ENCODE data around the gene TMEM273.

Gene TMEM273

DNA sequence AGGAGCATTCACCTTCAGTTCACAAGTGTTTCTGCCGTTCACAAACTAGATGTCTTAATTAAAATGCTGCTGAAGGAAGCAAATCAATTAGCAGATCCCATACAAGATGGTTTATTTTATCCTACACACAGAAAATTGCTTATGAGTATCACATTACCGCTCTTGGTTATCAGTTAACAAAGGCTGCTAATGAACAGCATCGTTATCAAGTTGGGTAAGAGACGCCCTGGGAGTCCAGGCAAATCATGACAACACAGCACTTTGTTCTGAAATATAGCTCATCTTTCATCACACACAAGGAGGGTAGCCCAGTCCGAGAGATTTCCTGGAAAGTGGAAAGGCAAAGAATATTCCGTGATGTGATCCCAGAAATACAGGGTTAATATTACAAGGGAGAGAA, 33.5 kb downstream of the TMEM273 start:
- POLR2A ChIA-PET (ENCODE audit: low non-redundant PET), result no interaction called here
- H3K27ac ChIP-seq, result no peak overlapping the region
- CTCF ChIA-PET, result no interaction called here
- TF ChIP-seq, protein P1, sequence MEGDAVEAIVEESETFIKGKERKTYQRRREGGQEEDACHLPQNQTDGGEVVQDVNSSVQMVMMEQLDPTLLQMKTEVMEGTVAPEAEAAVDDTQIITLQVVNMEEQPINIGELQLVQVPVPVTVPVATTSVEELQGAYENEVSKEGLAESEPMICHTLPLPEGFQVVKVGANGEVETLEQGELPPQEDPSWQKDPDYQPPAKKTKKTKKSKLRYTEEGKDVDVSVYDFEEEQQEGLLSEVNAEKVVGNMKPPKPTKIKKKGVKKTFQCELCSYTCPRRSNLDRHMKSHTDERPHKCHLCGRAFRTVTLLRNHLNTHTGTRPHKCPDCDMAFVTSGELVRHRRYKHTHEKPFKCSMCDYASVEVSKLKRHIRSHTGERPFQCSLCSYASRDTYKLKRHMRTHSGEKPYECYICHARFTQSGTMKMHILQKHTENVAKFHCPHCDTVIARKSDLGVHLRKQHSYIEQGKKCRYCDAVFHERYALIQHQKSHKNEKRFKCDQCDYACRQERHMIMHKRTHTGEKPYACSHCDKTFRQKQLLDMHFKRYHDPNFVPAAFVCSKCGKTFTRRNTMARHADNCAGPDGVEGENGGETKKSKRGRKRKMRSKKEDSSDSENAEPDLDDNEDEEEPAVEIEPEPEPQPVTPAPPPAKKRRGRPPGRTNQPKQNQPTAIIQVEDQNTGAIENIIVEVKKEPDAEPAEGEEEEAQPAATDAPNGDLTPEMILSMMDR (conservative IDR thresholded peaks at IDR 0.05; ENCODE audit: low read depth), result no peak
- no peak for DNase-seq (ENCODE audit: low spot score)

DNA sequence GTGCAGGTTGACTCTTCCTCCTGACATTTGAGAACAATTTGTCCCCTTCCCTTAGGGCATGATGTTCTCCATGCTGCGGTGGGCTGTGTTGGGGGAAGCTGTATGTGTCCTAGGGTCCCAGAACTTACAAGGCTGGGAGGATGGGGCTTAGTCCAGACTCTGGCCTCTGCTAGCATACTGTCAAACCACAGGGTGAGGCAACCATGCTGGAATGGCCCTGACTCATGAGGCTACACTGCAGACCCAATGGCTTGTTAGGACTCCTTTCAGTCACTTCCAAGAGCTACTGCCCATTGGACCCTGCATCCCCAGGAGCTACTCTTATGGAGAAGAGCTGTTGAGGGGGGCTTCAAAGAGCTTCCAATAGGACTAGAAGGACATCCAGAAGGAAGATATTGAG, 34.2 kb downstream of the TMEM273 start:
- DNase-seq (ENCODE audit: low spot score), result no peak
- ChIA-PET POLR2A (ENCODE audit: low non-redundant PET) (no interaction called here), CTCF (no interaction called here)
- no peak overlapping the region for H3K27ac ChIP-seq
- TF ChIP-seq, protein P1 (conservative IDR thresholded peaks at IDR 0.05; ENCODE audit: low read depth), result no peak

DNA sequence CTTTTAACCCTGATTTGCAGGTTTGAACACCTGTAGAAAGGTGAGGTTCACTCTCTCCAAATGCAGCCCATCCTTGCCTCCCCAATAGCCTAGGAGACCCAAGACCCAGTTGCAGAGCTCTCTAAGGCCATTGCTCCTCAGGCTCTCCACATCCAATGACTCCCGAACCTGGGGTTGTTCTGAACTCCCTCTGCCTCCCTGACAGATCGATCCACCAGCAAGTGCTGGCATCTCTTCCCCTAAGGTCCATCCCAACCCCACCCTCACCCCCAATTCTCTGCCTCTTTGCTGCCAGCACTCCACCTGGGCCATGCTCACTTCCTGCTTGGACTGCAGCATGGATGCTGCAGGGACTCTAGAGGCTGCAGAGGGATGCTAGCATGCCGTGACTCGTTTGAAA, 35.1 kb downstream of the TMEM273 start:
- CTCF ChIA-PET, result no interaction called here
- POLR2A ChIA-PET (ENCODE audit: low non-redundant PET), result no interaction called here

DNA sequence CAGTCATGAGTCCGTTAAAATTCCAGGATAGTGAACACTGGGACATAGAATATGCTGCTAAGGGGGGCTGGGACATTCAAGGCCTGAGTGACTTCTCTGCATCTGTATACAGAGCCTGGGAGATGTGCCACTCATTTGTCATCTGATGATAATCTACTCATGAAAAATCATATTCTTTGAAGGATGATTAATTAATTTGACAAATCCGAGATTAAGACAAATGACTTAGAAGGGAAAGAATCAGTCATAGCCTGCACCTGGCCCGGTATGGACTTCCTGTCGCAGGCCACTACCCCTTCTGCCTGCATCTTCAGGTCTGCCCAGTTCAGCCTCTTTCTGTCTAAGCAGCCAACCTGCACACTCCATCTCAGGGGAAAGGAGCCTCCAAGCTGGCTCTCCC, 35.5 kb downstream of the TMEM273 start:
- H3K27ac ChIP-seq, result no peak overlapping the region
- ChIA-PET POLR2A (ENCODE audit: low non-redundant PET) (no interaction called here), CTCF (interaction anchor here (0.7 kb wide), 1 partner anchor 289 kb away, joined by 4 read pairs; no protein-coding TSS in a partner anchor)
- TF ChIP-seq, protein P1 (conservative IDR thresholded peaks at IDR 0.05; ENCODE audit: low read depth), result no peak
- DNase-seq (ENCODE audit: low spot score), result no peak

More for the DNA sequence above, 35.1 kb downstream of the TMEM273 start:
- TF ChIP-seq, protein P1 (conservative IDR thresholded peaks at IDR 0.05; ENCODE audit: low read depth), result no peak
- no peak for DNase-seq (ENCODE audit: low spot score)
- no peak overlapping the region for H3K27ac ChIP-seq

DNA sequence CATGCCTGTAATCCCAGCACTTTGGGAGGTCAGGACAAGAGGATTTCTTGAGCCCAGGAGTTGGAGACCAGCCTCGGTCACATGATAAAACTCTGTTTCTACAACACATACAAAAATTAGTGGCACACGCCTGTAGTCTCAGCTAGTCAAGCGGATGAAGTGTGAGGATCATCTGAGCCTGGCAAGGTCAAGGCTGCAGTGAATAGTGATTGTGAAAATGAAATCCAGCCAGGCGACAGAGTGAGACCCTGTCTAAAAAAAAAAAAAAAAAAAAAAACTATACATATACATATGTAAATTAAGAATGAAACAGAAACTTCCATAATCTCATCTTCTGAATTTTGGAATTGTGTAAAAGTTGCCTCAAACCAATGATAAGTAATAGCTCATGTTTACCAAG, 36.2 kb downstream of the TMEM273 start:
- TF ChIP-seq, protein P1 (conservative IDR thresholded peaks at IDR 0.05; ENCODE audit: low read depth), result no peak
- ChIA-PET POLR2A (ENCODE audit: low non-redundant PET) (no interaction called here), CTCF (interaction anchor here (0.6 to 0.7 kb wide), 2 partner anchors 17 to 288 kb away, joined by 3 to 4 read pairs; no protein-coding TSS in a partner anchor)
- DNase-seq (ENCODE audit: low spot score), result no peak
- no peak overlapping the region for H3K27ac ChIP-seq

DNA sequence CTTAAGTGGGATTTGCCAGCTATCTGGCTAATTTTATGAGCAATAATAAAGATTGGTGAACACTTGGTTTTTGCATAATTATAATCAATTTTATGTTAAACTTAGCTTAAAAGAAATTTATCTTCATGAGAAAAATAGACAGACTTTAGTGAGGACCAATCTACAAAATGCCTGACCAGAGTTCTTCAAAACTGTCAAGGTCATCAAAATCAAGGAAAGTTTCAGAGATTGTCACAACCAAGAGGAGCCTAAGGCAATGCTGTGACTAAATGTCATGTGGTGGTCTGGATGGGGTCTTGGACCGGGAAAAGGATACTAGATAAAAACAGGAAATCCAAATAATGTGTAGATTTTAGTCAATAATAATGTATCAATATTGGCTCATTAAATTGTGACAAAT, 36.7 kb downstream of the TMEM273 start:
- no peak overlapping the region for H3K27ac ChIP-seq
- TF ChIP-seq, protein P1 (conservative IDR thresholded peaks at IDR 0.05; ENCODE audit: low read depth), result no peak
- POLR2A ChIA-PET (ENCODE audit: low non-redundant PET), result no interaction called here
- CTCF ChIA-PET, result no interaction called here
- no peak for DNase-seq (ENCODE audit: low spot score)

DNA sequence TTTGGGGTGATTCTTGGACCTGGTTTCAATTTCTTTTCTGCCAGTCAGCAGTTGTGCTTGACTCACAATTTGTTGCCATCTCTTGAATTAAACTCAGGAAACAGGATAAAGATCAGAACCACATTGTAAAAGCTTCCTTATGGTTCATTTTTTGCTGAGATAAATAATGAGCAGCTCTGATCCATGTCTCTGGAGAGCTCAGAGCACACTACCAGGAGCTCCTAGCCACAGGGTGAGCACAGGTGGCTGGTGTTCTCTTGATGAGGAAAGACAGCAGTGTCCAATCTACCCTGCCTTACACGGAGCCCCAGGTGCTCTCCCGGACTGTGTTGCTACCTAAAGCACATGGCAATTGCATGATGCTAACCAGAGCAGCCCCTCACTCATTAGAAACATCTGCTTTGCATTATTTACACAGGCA, 37.2 kb downstream of the TMEM273 start:
- ChIA-PET POLR2A (ENCODE audit: low non-redundant PET) (no interaction called here), CTCF (no interaction called here)
- TF ChIP-seq, protein P1 (conservative IDR thresholded peaks at IDR 0.05; ENCODE audit: low read depth), result no peak
- DNase-seq (ENCODE audit: low spot score), result no peak
- no peak overlapping the region for H3K27ac ChIP-seq

Data from RWPE1 (cell line).